DOHH2 (cell line): ENCODE measurements around the gene EIF5A2.

ENCODE experiments used
- CTCF ChIP-seq: fragments of 200-600 bp; sonication (generic); IDR thresholded peaks from one replicate; pipeline ENCODE4 v1.5.1; 2014; ENCODE audit warnings: antibody characterized with exemption, mild to moderate bottlenecking, low read depth, low read length; ENCODE audit not compliant: poor library complexity, severe bottlenecking
- EZH2phosphoT487 ChIP-seq: fragments of 200-600 bp; sonication (generic); IDR thresholded peaks from 2 replicates; pipeline ENCODE4 v1.6.1; 2017; ENCODE audit warnings: borderline replicate concordance, mild to moderate bottlenecking, antibody characterized with exemption, low read length, moderate library complexity, mixed read lengths

GRCh38 chr3:170862618-170863374 lies 45.6 kb downstream of the EIF5A2 start:
- TF ChIP-seq CTCF (no peak), EZH2phosphoT487 (no peak)
